ENCODE results near the gene PES1. TPM values are rescaled to one million over a fixed set of nuclear protein-coding genes. Genes with fewer than 3 reads are reported as not detected.

Gene PES1
- total RNA-seq, 1 experiment from 2014 or later: 111 TPM

GRCh38 chr22:30591191-30591587 is 521 bp downstream of the PES1 start:
- BruUV-seq (replicated peaks): no TSS peak
- TF ChIP-seq REST (IDR thresholded peaks at IDR 0.05; ENCODE audit: insufficient read depth in 1 of 2, low read depth in 2 of 2, low read length in 1 of 2) (no peak), SIN3A (IDR thresholded peaks at IDR 0.05; ENCODE audit: borderline replicate concordance, insufficient read depth, low read depth, low read length) (no peak), TCF7L2 (IDR thresholded peaks at IDR 0.05; ENCODE audit: low read depth, low read length) (no peak), POLR2AphosphoS5 (IDR thresholded peaks at IDR 0.05; ENCODE audit: low read depth, low read length) (no peak)
- TF ChIP-seq, protein P1, sequence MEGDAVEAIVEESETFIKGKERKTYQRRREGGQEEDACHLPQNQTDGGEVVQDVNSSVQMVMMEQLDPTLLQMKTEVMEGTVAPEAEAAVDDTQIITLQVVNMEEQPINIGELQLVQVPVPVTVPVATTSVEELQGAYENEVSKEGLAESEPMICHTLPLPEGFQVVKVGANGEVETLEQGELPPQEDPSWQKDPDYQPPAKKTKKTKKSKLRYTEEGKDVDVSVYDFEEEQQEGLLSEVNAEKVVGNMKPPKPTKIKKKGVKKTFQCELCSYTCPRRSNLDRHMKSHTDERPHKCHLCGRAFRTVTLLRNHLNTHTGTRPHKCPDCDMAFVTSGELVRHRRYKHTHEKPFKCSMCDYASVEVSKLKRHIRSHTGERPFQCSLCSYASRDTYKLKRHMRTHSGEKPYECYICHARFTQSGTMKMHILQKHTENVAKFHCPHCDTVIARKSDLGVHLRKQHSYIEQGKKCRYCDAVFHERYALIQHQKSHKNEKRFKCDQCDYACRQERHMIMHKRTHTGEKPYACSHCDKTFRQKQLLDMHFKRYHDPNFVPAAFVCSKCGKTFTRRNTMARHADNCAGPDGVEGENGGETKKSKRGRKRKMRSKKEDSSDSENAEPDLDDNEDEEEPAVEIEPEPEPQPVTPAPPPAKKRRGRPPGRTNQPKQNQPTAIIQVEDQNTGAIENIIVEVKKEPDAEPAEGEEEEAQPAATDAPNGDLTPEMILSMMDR (IDR thresholded peaks at IDR 0.05): no peak
- Histone ChIP-seq H3K27ac (ENCODE audit: low read length) (peak overlapping the region; percentile 96), H3K4me3 (ENCODE audit: low read depth in 2 of 2, low read length in 2 of 2) (peak overlapping the region; percentile 97 to 98), H3K36me3 (ENCODE audit: control insufficient read depth, insufficient read depth, low read length) (peaks cover 19% of the 10 kb centered on the region), H3K27me3 (ENCODE audit: control insufficient read depth, insufficient read depth, low read length) (no peaks in the 10 kb centered on the region), H3K9me3 (ENCODE audit: control insufficient read depth, insufficient read depth, low read depth, low read length) (no peaks in the 10 kb centered on the region), H3K4me1 (ENCODE audit: control insufficient read depth, insufficient read depth, low read length) (peaks cover 11% of the 10 kb centered on the region)
- DNase-seq (ENCODE audit: low read depth, low spot score) (no peak), ATAC-seq (no peak)
- intact Hi-C loops (cut with micrococcal nuclease; ENCODE audit: unreplicated experiment) (no loop called here), in situ Hi-C loops (cut with HindIII; ENCODE audit: low pct_unique_long_range_greater_than_20kb, low sequenced_read_pairs) (no loop called here)
- ChIA-PET CTCF (no interaction called here), POLR2A (no interaction called here)

DNA sequence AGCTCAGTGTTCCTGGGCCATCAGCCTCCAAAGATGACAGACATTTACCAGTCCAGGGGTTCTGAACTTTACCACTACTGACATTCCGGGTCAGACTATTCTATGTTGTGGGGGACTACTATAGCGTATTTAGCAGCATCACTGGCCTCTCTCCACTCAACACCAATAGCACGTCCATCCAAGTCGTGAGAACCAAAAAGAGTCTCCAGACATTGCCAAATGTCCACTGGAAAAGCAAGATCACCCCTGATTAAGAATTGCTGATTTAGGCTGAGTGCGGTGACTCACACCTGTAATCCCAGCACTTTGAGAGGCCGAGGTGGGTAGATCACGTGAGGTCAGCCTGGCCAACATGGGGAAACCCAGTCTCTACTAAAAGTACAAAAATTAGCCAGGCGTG is 5.3 kb downstream of the PES1 start:
- POLR2A ChIA-PET: no interaction called here

More for the DNA sequence above, 5.3 kb downstream of the PES1 start:
- no peak for TF ChIP-seq POLR2AphosphoS5 (IDR thresholded peaks at IDR 0.05; ENCODE audit: low read depth, low read length)
- no peak for TF ChIP-seq TCF7L2 (IDR thresholded peaks at IDR 0.05; ENCODE audit: low read depth, low read length)
- TF ChIP-seq, protein P1 (IDR thresholded peaks at IDR 0.05): no peak
- no peak for TF ChIP-seq SIN3A (IDR thresholded peaks at IDR 0.05; ENCODE audit: borderline replicate concordance, insufficient read depth, low read depth, low read length)
- TF ChIP-seq REST (IDR thresholded peaks at IDR 0.05; ENCODE audit: insufficient read depth in 1 of 2, low read depth in 2 of 2, low read length in 1 of 2): no peak
- Histone ChIP-seq H3K27ac (ENCODE audit: low read length) (no peak overlapping the region), H3K4me3 (ENCODE audit: low read depth in 2 of 2, low read length in 2 of 2) (no peak overlapping the region), H3K4me1 (ENCODE audit: control insufficient read depth, insufficient read depth, low read length) (peaks cover 11% of the 10 kb centered on the region), H3K9me3 (ENCODE audit: control insufficient read depth, insufficient read depth, low read depth, low read length) (no peaks in the 10 kb centered on the region), H3K36me3 (ENCODE audit: control insufficient read depth, insufficient read depth, low read length) (peaks cover 25% of the 10 kb centered on the region), H3K27me3 (ENCODE audit: control insufficient read depth, insufficient read depth, low read length) (no peaks in the 10 kb centered on the region)
- CTCF ChIA-PET: no interaction called here
- in situ Hi-C loops (cut with HindIII; ENCODE audit: low pct_unique_long_range_greater_than_20kb, low sequenced_read_pairs) (no loop called here), intact Hi-C loops (cut with micrococcal nuclease; ENCODE audit: unreplicated experiment) (no loop called here)
- BruUV-seq (replicated peaks): no TSS peak
- no peak for DNase-seq (ENCODE audit: low read depth, low spot score)
- ATAC-seq: no peak
